GM23338 (cell line): Measurements from ENCODE around the gene EFR3B. TPM values are rescaled to one million over a fixed set of nuclear protein-coding genes. Genes with fewer than 3 reads are reported as not detected.

Experiments
- ATAC-seq: fragments of 200-7000 bp; cut with Tn5 transposase; 3 replicates; pipeline ENCODE4 v1.9.1; 2020
- DNase-seq: peaks from one replicate; pipeline ENCODE4 v3.0.0-alpha.2; 2015; ENCODE audit warnings: low spot score
- H2AFZ ChIP-seq: fragments of 200-600 bp; sonication (generic); 2 replicates; pipeline ENCODE4 v1.8.0; 2016; ENCODE audit warnings: antibody characterized with exemption, mild to moderate bottlenecking, moderate library complexity
- H3F3A ChIP-seq: fragments of 200-600 bp; sonication (generic); replicated peaks from 2 replicates; pipeline ENCODE4 v1.8.0; 2017; ENCODE audit warnings: antibody characterized with exemption, mixed run types, low read depth
- H3K27ac ChIP-seq: fragments of 200-600 bp; sonication (generic); 2 replicates; pipeline ENCODE4 v1.6.1; 2016; ENCODE audit warnings: low read depth
- H3K27me3 ChIP-seq: fragments of 200-600 bp; sonication (generic); 2 replicates; pipeline ENCODE4 v1.8.0; 2016; ENCODE audit warnings: mild to moderate bottlenecking, mixed run types, moderate library complexity; ENCODE audit not compliant: insufficient read depth
- H3K36me3 ChIP-seq: fragments of 200-600 bp; sonication (generic); 2 replicates; pipeline ENCODE4 v1.8.0; 2016; ENCODE audit warnings: mild to moderate bottlenecking; ENCODE audit not compliant: insufficient read depth
- H3K4me1 ChIP-seq: fragments of 200-600 bp; sonication (generic); 2 replicates; pipeline ENCODE4 v1.8.0; 2016; ENCODE audit warnings: mild to moderate bottlenecking, moderate library complexity; ENCODE audit not compliant: insufficient read depth
- H3K4me2 ChIP-seq: fragments of 200-600 bp; sonication (generic); 2 replicates; pipeline ENCODE4 v1.7.1; 2017; ENCODE audit warnings: mixed run types
- H3K4me3 ChIP-seq: fragments of 200-600 bp; sonication (generic); 2 replicates; pipeline ENCODE4 v1.6.1; 2016; ENCODE audit warnings: mixed run types
- H3K79me2 ChIP-seq: fragments of 200-600 bp; sonication (generic); replicated peaks from 2 replicates; pipeline ENCODE4 v1.8.0; 2017; ENCODE audit warnings: mild to moderate bottlenecking; ENCODE audit not compliant: insufficient read depth
- H3K9me2 ChIP-seq: fragments of 200-600 bp; sonication (generic); 2 replicates; pipeline ENCODE4 v1.8.0; 2017; ENCODE audit not compliant: insufficient read depth
- H4K20me1 ChIP-seq: fragments of 200-600 bp; sonication (generic); replicated peaks from 2 replicates; pipeline ENCODE4 v1.8.0; 2017; ENCODE audit warnings: mild to moderate bottlenecking; ENCODE audit not compliant: insufficient read depth
- H3K27ac Mint-ChIP-seq: 2 replicates; pipeline ENCODE4 v1.8.0; 2020; ENCODE audit warnings: inconsistent platforms, mild to moderate bottlenecking, moderate library complexity, mixed read lengths
- H3K27me3 Mint-ChIP-seq: 3 replicates; pipeline ENCODE4 v1.8.0; 2022; ENCODE audit warnings: low read depth, mild to moderate bottlenecking, moderate library complexity, mixed read lengths, inconsistent platforms; ENCODE audit not compliant: insufficient read depth, poor library complexity
- H3K36me3 Mint-ChIP-seq: 3 replicates; pipeline ENCODE4 v1.8.0; 2021; ENCODE audit warnings: low read depth, mild to moderate bottlenecking, inconsistent platforms, moderate library complexity, mixed read lengths
- H3K4me1 Mint-ChIP-seq: 3 replicates; pipeline ENCODE4 v1.8.0; 2020; ENCODE audit warnings: mild to moderate bottlenecking, inconsistent platforms, mixed read lengths
- H3K4me3 Mint-ChIP-seq: 3 replicates; pipeline ENCODE4 v1.8.0; 2021; ENCODE audit warnings: moderate library complexity, mild to moderate bottlenecking, inconsistent platforms, mixed read lengths
- H3K9me3 Mint-ChIP-seq: 3 replicates; pipeline ENCODE4 v1.8.0; 2020; ENCODE audit warnings: moderate library complexity, mild to moderate bottlenecking, inconsistent platforms, mixed read lengths
- EZH2phosphoT487 ChIP-seq: fragments of 200-600 bp; sonication (generic); IDR thresholded peaks from one replicate; pipeline ENCODE4 v1.8.1; 2018; ENCODE audit warnings: antibody characterized with exemption; ENCODE audit not compliant: unreplicated experiment
- POLR2AphosphoS5 ChIP-seq: IDR thresholded peaks from 2 replicates; pipeline ENCODE4 v1.6.1; 2016; ENCODE audit warnings: antibody characterized with exemption, low read depth
- ZNF331 ChIP-seq: fragments of 250-450 bp; sonication (Bioruptor Pico); IDR thresholded peaks from 2 replicates; pipeline ENCODE4 v1.5.0; 2020; ENCODE audit warnings: low read depth, mild to moderate bottlenecking, moderate library complexity
- polyA plus RNA-seq: library from polyadenylated mRNA; unstranded; fragments of >200 nt; fragmentation: Nextera tagmentation; extraction: Ambion mirVana; gene quantifications from 2 replicates; pipeline ENCODE4 v1.2.1, GENCODE V29; 2016
- total RNA-seq: library from RNA; depleted of rRNA; stranded (reverse); fragments of >200 nt; shearing (Covaris generic); gene quantifications from 2 replicates; pipeline ENCODE4 v1.2.3, GENCODE V29; 2014
- TF ChIP-seq, protein P1 (sequence below), 2 experiments: fragments of 200-600 bp in 1 of 2; sonication (generic) in 1 of 2; conservative IDR thresholded peaks; 2 replicates each; pipeline versions ENCODE4 v1.5.1 to v1.6.1; 2016 to 2017; ENCODE audit warnings: antibody characterized with exemption in 2 of 2, low read depth in 2 of 2, mild to moderate bottlenecking in 2 of 2, moderate library complexity in 1 of 2
- TF ChIP-seq, protein P2 (sequence below): IDR thresholded peaks from 2 replicates; pipeline ENCODE4 v1.6.1; 2016; ENCODE audit warnings: antibody characterized with exemption
- TF ChIP-seq, protein P3 (sequence below): fragments of 250-450 bp; sonication (Bioruptor Pico); IDR thresholded peaks from 2 replicates; pipeline ENCODE4 v1.5.0; 2020; ENCODE audit warnings: mild to moderate bottlenecking, moderate library complexity

The EFR3B gene
- total and polyA plus RNA-seq, 2 experiments from 2014 or later: 3.3 to 10.7 TPM

DNA sequence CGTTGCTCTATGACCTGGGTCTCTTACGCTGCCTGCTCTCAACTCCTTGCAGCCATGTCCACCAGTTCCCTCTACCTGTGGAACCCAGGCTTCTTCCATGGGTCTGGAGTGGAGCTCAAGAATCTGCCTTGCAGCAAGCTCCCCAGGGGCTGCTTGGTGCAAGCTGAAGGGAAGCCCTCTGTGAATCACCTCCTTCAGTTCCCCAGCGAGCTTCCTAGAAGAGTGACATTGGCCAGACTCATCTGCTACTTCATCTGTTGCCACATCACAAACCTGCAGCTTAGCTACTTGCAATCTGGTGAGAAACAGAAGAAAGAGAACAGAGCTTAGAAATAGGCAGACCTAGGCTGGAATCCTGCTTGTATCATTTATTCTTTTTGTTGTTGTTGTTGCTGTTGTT is 9.8 kb upstream of the EFR3B start (continued):
- TF ChIP-seq, protein P1, sequence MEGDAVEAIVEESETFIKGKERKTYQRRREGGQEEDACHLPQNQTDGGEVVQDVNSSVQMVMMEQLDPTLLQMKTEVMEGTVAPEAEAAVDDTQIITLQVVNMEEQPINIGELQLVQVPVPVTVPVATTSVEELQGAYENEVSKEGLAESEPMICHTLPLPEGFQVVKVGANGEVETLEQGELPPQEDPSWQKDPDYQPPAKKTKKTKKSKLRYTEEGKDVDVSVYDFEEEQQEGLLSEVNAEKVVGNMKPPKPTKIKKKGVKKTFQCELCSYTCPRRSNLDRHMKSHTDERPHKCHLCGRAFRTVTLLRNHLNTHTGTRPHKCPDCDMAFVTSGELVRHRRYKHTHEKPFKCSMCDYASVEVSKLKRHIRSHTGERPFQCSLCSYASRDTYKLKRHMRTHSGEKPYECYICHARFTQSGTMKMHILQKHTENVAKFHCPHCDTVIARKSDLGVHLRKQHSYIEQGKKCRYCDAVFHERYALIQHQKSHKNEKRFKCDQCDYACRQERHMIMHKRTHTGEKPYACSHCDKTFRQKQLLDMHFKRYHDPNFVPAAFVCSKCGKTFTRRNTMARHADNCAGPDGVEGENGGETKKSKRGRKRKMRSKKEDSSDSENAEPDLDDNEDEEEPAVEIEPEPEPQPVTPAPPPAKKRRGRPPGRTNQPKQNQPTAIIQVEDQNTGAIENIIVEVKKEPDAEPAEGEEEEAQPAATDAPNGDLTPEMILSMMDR (conservative IDR thresholded peaks at IDR 0.05; ENCODE audit: low read depth in 2 of 2): no peak
- no peak for TF ChIP-seq ZNF331 (CRISPR knock-in tag)
- TF ChIP-seq, protein P2, sequence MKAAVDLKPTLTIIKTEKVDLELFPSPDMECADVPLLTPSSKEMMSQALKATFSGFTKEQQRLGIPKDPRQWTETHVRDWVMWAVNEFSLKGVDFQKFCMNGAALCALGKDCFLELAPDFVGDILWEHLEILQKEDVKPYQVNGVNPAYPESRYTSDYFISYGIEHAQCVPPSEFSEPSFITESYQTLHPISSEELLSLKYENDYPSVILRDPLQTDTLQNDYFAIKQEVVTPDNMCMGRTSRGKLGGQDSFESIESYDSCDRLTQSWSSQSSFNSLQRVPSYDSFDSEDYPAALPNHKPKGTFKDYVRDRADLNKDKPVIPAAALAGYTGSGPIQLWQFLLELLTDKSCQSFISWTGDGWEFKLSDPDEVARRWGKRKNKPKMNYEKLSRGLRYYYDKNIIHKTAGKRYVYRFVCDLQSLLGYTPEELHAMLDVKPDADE: no peak

DNA sequence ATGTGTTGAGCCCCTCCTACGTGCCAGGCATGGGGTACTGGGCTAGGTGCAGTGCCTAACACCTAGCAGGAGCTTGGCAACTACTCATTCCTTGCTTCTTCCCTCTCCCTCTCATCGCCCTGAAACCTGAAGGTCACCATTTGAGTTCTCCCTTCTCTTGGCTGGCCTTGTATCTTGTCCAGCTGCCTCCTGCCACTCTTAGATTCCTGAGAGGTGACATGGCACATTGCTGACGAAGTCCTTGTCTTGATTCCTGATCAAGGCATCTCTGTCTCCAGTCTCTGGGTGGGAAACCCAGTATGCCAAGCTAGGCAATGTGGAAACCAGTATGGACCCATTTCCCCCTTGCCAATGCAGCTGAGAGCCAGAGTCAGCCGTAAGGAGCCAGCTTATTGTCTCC is 9.0 kb upstream of the EFR3B start:
- no peak overlapping the region for H3K4me2 ChIP-seq
- no peaks in the 10 kb centered on the region for H3K9me3 Mint-ChIP-seq
- H3K4me3 Mint-ChIP-seq: no peak overlapping the region
- DNase-seq: no peak
- no peak overlapping the region for H3K4me3 ChIP-seq
- no peak for TF ChIP-seq POLR2AphosphoS5
- TF ChIP-seq, protein P2: no peak
- TF ChIP-seq, protein P1 (conservative IDR thresholded peaks at IDR 0.05; ENCODE audit: low read depth in 2 of 2): no peak
- H3K27me3 ChIP-seq: no peaks in the 10 kb centered on the region
- no peaks in the 10 kb centered on the region for H3K79me2 ChIP-seq
- ATAC-seq: no peak
- H3K4me1 ChIP-seq: no peaks in the 10 kb centered on the region
- 0 out of 3 replicates have a peak, but pooled peaks cover 3% of the 10 kb centered on the region for H3K4me1 Mint-ChIP-seq
- H3K27ac Mint-ChIP-seq: peak overlapping the region; percentile 56; the same call in 1 of the 2 replicates
- no peak overlapping the region for H3K27ac ChIP-seq
- no peaks in the 10 kb centered on the region for H3F3A ChIP-seq
- no peak overlapping the region for H2AFZ ChIP-seq
- no peaks in the 10 kb centered on the region for H4K20me1 ChIP-seq
- H3K9me2 ChIP-seq: no peaks in the 10 kb centered on the region
- H3K36me3 ChIP-seq: no peaks in the 10 kb centered on the region
- no peaks in the 10 kb centered on the region for H3K36me3 Mint-ChIP-seq
- peaks cover 5% of the 10 kb centered on the region for H3K27me3 Mint-ChIP-seq

DNA sequence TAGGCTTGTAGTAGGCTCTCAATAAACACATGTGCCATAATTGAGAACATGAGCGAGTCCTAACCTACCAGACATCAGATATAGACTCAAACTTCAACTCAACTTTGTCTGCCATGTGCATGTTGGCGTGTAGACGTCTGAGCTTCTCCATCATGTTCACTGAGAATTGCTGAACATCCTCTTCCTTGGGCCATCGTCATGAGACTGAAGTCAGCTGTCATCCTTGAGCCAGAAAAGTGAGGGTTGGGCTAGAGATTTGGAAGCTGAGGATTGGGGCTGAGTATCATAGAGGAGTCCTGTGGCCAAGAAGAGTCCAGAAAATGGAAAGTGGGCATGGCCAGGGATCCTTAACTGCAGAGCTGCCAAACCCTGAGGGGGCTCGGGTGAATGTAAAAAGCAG is 7.8 kb upstream of the EFR3B start:
- Mint-ChIP-seq H3K9me3 (no peaks in the 10 kb centered on the region), H3K36me3 (no peaks in the 10 kb centered on the region), H3K27ac (no peak overlapping the region), H3K4me1 (0 out of 3 replicates have a peak, but pooled peaks cover 3% of the 10 kb centered on the region), H3K4me3 (no peak overlapping the region), H3K27me3 (peaks cover 5% of the 10 kb centered on the region)
- no peak for ATAC-seq
- H3K9me2 ChIP-seq: no peaks in the 10 kb centered on the region
- H2AFZ ChIP-seq: no peak overlapping the region
- H3K36me3 ChIP-seq: no peaks in the 10 kb centered on the region
- H3K79me2 ChIP-seq: no peaks in the 10 kb centered on the region
- H3K27ac ChIP-seq: no peak overlapping the region
- no peaks in the 10 kb centered on the region for H3K4me1 ChIP-seq
- H3K4me3 ChIP-seq: no peak overlapping the region
- DNase-seq: no peak
- H3F3A ChIP-seq: no peaks in the 10 kb centered on the region
- H3K27me3 ChIP-seq: no peaks in the 10 kb centered on the region
- H4K20me1 ChIP-seq: no peaks in the 10 kb centered on the region
- H3K4me2 ChIP-seq: no peak overlapping the region
- TF ChIP-seq, protein P3, sequence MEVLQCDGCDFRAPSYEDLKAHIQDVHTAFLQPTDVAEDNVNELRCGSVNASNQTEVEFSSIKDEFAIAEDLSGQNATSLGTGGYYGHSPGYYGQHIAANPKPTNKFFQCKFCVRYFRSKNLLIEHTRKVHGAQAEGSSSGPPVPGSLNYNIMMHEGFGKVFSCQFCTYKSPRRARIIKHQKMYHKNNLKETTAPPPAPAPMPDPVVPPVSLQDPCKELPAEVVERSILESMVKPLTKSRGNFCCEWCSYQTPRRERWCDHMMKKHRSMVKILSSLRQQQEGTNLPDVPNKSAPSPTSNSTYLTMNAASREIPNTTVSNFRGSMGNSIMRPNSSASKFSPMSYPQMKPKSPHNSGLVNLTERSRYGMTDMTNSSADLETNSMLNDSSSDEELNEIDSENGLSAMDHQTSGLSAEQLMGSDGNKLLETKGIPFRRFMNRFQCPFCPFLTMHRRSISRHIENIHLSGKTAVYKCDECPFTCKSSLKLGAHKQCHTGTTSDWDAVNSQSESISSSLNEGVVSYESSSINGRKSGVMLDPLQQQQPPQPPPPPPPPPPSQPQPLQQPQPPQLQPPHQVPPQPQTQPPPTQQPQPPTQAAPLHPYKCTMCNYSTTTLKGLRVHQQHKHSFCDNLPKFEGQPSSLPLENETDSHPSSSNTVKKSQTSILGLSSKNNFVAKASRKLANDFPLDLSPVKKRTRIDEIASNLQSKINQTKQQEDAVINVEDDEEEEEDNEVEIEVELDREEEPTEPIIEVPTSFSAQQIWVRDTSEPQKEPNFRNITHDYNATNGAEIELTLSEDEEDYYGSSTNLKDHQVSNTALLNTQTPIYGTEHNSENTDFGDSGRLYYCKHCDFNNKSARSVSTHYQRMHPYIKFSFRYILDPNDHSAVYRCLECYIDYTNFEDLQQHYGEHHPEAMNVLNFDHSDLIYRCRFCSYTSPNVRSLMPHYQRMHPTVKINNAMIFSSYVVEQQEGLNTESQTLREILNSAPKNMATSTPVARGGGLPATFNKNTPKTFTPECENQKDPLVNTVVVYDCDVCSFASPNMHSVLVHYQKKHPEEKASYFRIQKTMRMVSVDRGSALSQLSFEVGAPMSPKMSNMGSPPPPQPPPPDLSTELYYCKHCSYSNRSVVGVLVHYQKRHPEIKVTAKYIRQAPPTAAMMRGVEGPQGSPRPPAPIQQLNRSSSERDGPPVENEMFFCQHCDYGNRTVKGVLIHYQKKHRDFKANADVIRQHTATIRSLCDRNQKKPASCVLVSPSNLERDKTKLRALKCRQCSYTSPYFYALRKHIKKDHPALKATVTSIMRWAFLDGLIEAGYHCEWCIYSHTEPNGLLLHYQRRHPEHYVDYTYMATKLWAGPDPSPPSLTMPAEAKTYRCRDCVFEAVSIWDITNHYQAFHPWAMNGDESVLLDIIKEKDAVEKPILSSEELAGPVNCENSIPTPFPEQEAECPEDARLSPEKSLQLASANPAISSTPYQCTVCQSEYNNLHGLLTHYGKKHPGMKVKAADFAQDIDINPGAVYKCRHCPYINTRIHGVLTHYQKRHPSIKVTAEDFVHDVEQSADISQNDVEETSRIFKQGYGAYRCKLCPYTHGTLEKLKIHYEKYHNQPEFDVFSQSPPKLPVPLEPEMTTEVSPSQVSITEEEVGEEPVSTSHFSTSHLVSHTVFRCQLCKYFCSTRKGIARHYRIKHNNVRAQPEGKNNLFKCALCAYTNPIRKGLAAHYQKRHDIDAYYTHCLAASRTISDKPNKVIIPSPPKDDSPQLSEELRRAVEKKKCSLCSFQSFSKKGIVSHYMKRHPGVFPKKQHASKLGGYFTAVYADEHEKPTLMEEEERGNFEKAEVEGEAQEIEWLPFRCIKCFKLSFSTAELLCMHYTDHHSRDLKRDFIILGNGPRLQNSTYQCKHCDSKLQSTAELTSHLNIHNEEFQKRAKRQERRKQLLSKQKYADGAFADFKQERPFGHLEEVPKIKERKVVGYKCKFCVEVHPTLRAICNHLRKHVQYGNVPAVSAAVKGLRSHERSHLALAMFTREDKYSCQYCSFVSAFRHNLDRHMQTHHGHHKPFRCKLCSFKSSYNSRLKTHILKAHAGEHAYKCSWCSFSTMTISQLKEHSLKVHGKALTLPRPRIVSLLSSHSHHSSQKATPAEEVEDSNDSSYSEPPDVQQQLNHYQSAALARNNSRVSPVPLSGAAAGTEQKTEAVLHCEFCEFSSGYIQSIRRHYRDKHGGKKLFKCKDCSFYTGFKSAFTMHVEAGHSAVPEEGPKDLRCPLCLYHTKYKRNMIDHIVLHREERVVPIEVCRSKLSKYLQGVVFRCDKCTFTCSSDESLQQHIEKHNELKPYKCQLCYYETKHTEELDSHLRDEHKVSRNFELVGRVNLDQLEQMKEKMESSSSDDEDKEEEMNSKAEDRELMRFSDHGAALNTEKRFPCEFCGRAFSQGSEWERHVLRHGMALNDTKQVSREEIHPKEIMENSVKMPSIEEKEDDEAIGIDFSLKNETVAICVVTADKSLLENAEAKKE: no peak
- no peak for TF ChIP-seq EZH2phosphoT487
